Stimulated activated naive CD8-positive, alpha-beta T cell treated with anti-CD3 and anti-CD28 coated beads, Interleukin-15, Interleukin-2, amounts not matched to agents 100 ng/mL and 50 ng/mL, for 24 hours (primary cell): ENCODE results near the gene SECISBP2L.

Experiments used
- H3K27ac Mint-ChIP-seq: one replicate; pipeline ENCODE4 v1.8.0; 2021; ENCODE audit warnings: mild to moderate bottlenecking, mixed read lengths
- H3K27me3 Mint-ChIP-seq: one replicate; pipeline ENCODE4 v1.8.0; 2021; ENCODE audit warnings: mixed read lengths
- H3K36me3 Mint-ChIP-seq: one replicate; pipeline ENCODE4 v1.8.0; 2021; ENCODE audit warnings: low read depth, mixed read lengths
- H3K4me1 Mint-ChIP-seq: one replicate; pipeline ENCODE4 v1.8.0; 2021; ENCODE audit warnings: low read depth, mixed read lengths
- H3K4me3 Mint-ChIP-seq: one replicate; pipeline ENCODE4 v1.8.0; 2021; ENCODE audit warnings: mild to moderate bottlenecking, mixed read lengths
- H3K9me3 Mint-ChIP-seq: one replicate; pipeline ENCODE4 v1.8.0; 2021; ENCODE audit warnings: mixed read lengths

Gene SECISBP2L

DNA sequence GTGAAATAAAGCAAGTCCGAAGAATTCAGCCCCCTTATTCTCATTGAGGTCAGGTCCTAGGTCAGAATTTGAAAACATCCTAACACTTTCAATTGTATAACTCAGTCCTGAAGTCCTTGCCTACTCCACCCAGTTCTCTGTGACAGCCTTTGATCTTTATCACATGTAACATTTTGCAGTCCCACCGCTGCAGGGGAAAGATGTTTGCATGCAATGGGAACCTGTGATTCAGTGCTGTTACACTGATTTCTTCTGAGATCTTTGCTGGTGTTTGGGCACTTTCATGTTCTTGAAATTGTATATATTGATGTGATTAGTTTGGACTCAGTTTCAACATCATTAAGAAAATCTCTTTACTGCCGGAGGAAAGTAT lies 18.0 kb upstream of the SECISBP2L start:
- no peaks in the 10 kb centered on the region for H3K9me3 Mint-ChIP-seq
- H3K4me3 Mint-ChIP-seq = no peak overlapping the region
- no peak overlapping the region for H3K27ac Mint-ChIP-seq
- H3K36me3 Mint-ChIP-seq = no peaks in the 10 kb centered on the region
- peaks cover 8% of the 10 kb centered on the region for H3K4me1 Mint-ChIP-seq
- peaks cover 4% of the 10 kb centered on the region for H3K27me3 Mint-ChIP-seq

DNA sequence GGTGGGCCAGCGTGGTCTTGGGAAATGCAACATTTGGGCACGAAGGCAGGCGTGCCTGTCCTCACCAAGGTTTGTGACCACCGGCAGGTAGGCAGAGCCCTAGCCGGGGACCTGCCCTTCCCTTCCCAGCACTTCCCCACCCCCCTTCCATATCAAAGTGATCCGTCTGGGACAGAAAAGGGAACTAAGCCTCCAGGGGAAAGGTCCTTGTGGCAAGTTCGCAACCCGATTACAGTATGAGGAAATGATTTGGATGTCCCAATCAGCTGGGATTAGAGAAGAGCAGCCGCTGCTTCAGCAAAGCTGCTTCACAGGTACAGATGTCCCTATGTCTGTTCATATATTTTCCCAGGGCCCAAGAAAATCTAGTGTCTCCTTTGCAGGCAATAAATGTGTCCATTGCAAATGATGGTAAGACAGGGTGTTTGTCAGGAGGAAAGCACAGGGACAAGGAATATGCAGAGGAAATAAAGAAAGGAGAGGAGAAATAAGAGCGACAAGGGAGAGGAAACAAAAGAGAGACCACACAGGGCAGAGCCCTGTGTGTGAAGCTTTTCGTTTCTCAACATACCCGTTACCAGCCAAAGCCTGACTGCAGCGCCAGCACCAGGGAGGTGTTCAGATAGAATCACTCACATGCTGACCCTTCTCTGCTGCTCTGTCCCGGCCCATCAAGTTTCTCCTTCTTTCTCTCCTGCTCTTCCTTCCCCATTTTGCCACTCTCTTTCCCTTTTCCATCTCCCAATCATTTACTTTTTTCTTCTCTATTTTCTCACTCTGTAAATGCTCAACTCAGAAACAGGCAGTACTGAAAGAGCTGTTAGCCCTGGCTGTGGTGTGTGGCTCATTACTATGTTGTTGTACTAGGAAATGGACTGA lies 17.4 kb upstream of the SECISBP2L start:
- Mint-ChIP-seq H3K27me3 (peaks cover 4% of the 10 kb centered on the region), H3K9me3 (no peaks in the 10 kb centered on the region), H3K36me3 (no peaks in the 10 kb centered on the region), H3K4me1 (peaks cover 8% of the 10 kb centered on the region), H3K4me3 (no peak overlapping the region), H3K27ac (no peak overlapping the region)

DNA sequence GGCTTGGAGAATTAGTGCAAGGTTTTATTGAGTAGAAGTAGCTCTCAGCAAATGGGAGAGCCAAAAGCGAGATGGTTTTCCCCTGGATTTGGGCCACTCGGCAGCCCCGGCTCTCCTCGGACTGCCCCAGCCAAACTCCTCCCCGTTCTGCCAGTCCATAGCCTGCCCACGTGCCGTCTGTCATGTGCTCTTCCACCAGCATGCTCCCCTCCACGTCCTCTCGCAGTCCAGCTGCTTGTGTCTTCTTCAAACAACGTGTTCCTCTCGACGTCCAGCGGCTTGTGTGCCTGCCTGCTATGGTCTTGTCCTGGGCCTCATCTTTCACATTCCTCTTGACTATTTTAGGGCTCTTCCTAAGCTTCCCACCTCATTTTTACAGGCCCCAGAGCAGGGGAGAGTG lies 16.7 kb upstream of the SECISBP2L start:
- Mint-ChIP-seq H3K4me3 (no peak overlapping the region), H3K27me3 (peaks cover 3% of the 10 kb centered on the region), H3K27ac (no peak overlapping the region), H3K9me3 (no peaks in the 10 kb centered on the region), H3K4me1 (peaks cover 8% of the 10 kb centered on the region), H3K36me3 (no peaks in the 10 kb centered on the region)

DNA sequence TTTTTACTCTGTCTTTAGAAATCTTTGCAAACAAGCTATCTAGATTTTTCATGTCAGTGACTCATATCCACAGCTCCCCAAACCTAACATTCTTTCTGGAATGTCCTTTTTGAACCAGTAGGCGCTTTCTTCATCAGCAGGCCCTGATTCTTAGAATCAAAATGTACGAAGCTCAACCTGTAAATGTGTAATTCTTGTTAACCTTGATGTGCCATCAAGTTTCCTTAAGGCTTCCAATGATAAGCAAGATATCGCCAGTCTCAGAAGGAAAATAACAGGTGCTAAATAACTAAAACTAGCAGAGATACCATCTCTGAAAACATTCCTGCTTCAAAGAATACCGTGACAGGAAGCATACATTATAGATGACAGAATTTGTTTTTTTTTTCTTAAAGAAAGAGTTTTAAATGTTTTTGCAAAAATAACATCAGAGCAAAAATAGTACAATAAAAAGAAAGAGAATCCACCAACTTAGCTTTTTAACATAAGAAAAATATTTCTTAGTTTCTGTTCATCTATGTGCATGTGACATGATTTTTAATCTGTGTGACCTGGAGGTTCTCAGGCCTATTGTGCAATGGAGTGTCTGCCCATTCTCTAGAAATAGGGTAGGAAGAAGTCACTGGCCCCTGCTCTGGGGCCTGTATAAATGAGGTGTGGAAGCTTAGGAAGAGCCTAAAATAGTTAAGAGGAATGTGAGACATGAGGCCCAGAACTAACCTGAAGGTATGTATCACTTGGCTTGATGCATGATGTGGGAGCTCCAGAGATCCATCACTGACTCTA lies 14.7 kb upstream of the SECISBP2L start:
- no peak overlapping the region for H3K4me3 Mint-ChIP-seq
- no peaks in the 10 kb centered on the region for H3K9me3 Mint-ChIP-seq
- no peaks in the 10 kb centered on the region for H3K27me3 Mint-ChIP-seq
- H3K4me1 Mint-ChIP-seq = peaks cover 8% of the 10 kb centered on the region
- no peaks in the 10 kb centered on the region for H3K36me3 Mint-ChIP-seq
- H3K27ac Mint-ChIP-seq = no peak overlapping the region

DNA sequence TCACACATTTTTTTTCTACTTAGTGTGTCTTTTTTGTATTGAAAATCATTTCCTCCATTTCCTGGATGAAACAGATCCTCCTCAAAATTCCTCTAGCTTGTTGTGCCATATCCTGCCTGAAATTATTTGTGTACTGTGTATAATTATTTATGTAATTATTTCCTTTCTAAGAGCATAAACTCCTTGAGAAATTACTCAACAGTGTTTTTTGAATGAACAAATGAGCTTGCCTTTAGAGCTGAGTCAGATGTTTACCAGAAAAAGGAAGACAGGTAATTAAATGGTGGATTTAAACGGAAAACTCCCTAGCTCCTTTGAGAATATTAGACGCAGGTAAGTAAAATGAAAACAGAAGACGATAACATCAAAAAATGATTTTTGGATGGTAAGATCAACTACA lies 13.2 kb upstream of the SECISBP2L start:
- Mint-ChIP-seq H3K9me3 (no peaks in the 10 kb centered on the region), H3K27ac (no peak overlapping the region), H3K4me1 (peaks cover 8% of the 10 kb centered on the region), H3K4me3 (no peak overlapping the region), H3K27me3 (no peaks in the 10 kb centered on the region), H3K36me3 (no peaks in the 10 kb centered on the region)

DNA sequence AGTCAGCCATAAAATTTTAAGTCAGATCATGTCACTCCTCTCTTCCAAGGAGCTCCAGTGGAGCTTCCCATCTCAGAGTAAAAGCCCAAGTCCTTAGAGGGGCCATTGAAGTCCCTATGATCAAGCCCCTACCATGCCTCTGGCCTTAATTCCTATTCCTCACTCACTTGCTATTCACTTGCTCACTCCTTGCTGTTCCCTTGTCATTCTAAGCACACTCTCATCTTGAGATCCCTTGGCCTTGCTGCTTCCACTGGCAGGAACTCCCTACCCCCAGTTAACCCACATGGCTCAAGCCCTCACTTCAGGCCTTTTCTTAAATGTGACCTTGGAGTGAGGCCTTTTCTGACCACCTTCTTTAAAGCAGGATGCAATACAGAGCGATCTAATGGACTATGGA lies 12.3 kb upstream of the SECISBP2L start:
- H3K4me1 Mint-ChIP-seq = peaks cover 8% of the 10 kb centered on the region
- H3K27ac Mint-ChIP-seq = no peak overlapping the region
- H3K27me3 Mint-ChIP-seq = no peaks in the 10 kb centered on the region
- no peaks in the 10 kb centered on the region for H3K9me3 Mint-ChIP-seq
- H3K4me3 Mint-ChIP-seq = no peak overlapping the region
- H3K36me3 Mint-ChIP-seq = no peaks in the 10 kb centered on the region

DNA sequence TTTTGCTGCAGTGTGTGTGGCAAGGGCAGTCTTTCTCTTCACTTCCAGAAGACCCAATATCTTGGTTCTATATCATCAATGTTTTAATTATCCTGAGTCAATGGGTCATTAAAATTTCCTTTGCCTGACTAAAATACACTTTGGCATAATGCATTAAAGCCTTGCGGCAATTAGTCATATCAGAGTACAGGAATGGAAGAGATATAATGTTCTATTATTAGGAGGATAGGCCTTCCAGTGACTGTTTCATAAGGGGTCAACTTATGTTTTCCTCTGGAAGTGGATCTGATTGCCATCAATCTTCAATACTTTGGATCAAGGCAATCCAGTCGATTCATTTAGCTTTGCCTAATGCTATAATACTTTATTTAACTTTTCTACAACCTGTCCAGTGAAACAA lies 9.4 kb upstream of the SECISBP2L start:
- H3K27ac Mint-ChIP-seq = no peak overlapping the region

DNA sequence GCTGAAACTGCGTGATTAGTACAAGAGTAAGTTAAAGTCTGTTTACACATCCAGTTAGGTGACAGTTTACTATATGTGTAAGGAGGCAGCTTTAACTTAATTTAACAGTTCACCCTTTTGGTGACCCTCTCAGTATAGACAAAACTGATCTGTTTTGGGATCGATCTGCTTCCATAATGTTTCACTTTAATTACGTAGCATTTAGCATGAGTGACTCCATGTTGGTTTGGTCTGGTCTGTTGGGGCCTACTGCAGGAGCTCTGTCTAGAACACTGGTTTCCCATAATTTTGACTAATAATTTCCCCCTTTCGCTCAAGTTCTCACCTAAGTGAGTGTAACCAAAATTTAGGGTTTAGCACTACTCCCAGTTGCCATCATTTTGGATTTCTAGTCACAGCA lies 6.4 kb upstream of the SECISBP2L start:
- H3K27me3 Mint-ChIP-seq = no peaks in the 10 kb centered on the region
- H3K9me3 Mint-ChIP-seq = no peaks in the 10 kb centered on the region
- no peaks in the 10 kb centered on the region for H3K36me3 Mint-ChIP-seq
- H3K4me1 Mint-ChIP-seq = no peaks in the 10 kb centered on the region
- no peak overlapping the region for H3K4me3 Mint-ChIP-seq
- no peak overlapping the region for H3K27ac Mint-ChIP-seq

More for the DNA sequence above, 9.4 kb upstream of the SECISBP2L start:
- Mint-ChIP-seq H3K36me3 (no peaks in the 10 kb centered on the region), H3K4me1 (peaks cover 1% of the 10 kb centered on the region), H3K4me3 (no peak overlapping the region), H3K9me3 (no peaks in the 10 kb centered on the region), H3K27me3 (no peaks in the 10 kb centered on the region)

DNA sequence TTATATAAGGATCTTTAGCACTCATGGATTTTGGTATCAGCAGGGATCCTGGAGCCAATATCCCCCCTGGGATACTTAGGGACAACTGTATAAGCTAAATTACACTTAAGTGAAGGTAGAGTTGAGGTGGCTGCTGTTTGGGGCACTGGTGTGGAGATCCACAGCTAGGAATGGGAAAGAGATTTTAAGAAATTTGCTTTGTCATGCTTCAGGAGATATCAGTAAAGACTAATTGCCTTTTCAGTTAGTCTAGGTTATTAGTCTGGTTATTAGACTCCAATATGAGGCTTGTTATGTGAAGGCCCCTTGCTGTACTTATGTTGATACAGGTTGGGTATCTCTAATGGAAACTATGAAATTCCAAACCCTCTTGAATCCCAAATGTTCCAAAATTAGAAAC lies 1.2 kb upstream of the SECISBP2L start:
- Mint-ChIP-seq H3K4me1 (peaks cover 21% of the 10 kb centered on the region), H3K27ac (no peak overlapping the region), H3K4me3 (no peak overlapping the region), H3K36me3 (no peaks in the 10 kb centered on the region), H3K27me3 (no peaks in the 10 kb centered on the region), H3K9me3 (no peaks in the 10 kb centered on the region)

DNA sequence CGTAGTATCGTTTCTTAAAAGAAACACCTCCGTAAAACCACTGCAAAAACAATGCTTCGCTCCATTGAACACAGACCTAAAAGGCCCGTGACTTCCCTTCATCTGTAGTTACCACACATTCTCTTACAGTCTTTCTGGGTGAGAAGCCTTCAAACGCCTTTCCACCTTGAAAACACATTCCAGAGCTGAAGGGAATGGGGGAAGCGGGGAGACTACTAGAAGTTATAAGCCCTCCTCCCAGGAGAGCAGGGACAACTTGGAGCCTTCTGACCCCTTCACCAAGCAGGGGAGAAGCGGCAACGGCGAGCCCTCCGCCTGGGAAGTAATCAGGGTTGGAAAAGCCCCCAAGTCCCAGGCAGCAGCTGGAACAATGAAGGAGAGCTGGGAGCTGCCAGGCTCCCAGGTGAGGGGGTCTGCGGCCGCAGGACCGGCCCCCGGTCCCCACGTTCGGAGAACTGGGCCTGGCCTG lies 461 bp downstream of the SECISBP2L start:
- peak overlapping the region; percentile 94 for H3K4me3 Mint-ChIP-seq
- no peaks in the 10 kb centered on the region for H3K27me3 Mint-ChIP-seq
- peaks cover 11% of the 10 kb centered on the region for H3K36me3 Mint-ChIP-seq
- peaks cover 37% of the 10 kb centered on the region for H3K4me1 Mint-ChIP-seq
- peak overlapping the region; percentile 82 for H3K27ac Mint-ChIP-seq
- no peaks in the 10 kb centered on the region for H3K9me3 Mint-ChIP-seq

DNA sequence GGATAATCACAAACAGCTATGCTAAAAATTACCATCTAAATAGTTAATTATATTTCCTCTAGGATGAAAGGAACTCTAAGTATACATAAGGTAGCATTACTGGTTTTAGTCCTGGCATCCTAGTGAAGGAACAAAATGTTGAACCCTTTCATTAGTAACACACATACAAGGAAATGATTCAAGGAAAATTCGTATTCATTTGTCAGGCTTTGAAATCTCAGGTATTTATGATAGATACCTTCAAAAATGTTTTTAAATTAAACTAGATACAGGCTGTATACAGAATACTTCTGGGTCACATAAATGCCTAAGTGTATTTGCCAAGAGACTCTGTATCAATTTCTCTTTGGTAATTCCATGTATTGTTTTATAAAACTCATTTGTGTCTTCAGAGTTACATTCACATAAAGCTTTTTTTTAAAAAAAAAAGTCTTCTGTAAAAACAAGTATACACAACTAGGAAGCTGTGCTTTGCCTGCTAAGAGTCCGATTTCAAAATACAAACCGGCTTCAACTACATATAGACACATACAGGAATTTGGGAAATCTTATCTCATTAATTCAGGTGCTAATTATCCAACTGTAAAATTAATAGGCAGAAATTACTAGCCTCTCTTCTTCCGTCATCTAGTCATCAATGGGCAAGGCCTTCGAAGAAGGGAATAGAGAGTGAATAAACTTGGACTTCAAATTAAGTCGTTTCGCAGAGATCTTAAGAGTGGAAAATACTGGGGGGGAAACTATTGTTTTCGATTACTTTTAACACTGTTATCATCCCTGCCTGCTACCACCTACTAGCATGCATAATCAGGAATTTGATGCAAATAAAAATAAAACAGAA lies 1.3 kb downstream of the SECISBP2L start:
- Mint-ChIP-seq H3K4me3 (peak overlapping the region; percentile 94), H3K36me3 (peaks cover 11% of the 10 kb centered on the region), H3K4me1 (peaks cover 41% of the 10 kb centered on the region), H3K27ac (peak overlapping the region; percentile 82), H3K9me3 (no peaks in the 10 kb centered on the region), H3K27me3 (no peaks in the 10 kb centered on the region)

DNA sequence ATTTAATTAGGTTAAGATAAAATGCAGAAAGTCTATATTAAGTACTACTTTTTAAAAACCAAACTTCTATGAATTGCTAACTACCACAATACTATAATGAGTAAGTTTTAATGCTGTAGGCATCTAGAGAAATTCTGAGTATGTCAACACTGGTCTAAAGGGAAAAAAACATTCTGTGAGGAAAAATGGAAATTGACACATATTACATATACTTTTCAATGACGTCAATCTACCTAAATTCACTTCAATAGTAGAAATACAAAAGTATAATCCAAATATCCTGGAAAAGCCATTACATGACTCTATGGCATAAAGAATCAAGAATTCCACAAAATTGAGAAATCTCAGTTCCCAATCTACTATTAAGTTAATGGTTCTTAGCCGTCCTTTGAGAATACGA lies 2.2 kb downstream of the SECISBP2L start:
- Mint-ChIP-seq H3K4me1 (peaks cover 50% of the 10 kb centered on the region), H3K4me3 (peak overlapping the region; percentile 94), H3K27me3 (no peaks in the 10 kb centered on the region), H3K9me3 (no peaks in the 10 kb centered on the region), H3K27ac (no peak overlapping the region), H3K36me3 (peaks cover 11% of the 10 kb centered on the region)

DNA sequence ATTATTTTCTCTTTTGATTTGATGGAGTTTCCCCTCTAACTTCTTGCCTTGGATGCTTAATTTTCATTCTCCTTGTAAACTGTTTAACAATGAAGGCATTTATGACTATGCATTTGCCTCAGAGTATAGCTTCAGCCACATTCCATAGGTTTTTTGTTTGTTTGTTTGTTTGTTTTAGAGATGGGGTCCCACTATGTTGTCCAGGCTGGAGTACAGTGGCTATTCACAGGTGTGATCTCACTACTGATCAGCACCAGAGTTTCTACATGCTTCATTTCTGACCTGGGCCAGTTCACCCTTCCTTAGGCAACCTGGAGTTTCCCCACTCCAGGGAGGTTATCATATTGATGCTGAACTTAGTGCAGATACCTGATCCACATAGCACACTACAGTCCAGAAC lies 4.1 kb downstream of the SECISBP2L start:
- Mint-ChIP-seq H3K4me3 (no peak overlapping the region), H3K9me3 (no peaks in the 10 kb centered on the region), H3K27me3 (no peaks in the 10 kb centered on the region)

DNA sequence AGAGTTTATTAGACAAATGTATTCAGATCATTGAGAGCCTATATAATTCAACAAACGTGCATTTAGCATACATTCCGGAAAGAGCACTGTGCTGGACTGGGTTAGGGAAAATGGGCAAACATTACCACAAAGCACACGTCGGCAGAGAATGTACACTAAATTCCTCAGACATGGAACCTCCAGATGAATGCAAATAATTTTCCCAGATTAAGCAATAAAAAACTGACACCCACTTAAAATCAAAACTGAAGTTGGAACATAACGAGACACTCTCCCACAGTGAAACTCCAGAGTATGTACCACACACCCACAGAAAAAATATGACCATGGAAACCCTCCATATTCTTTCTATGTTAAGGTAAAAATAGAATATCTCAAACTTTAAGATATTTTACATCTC lies 4.8 kb downstream of the SECISBP2L start:
- H3K4me3 Mint-ChIP-seq = no peak overlapping the region
- no peaks in the 10 kb centered on the region for H3K27me3 Mint-ChIP-seq
- no peaks in the 10 kb centered on the region for H3K9me3 Mint-ChIP-seq
- no peak overlapping the region for H3K27ac Mint-ChIP-seq
- H3K36me3 Mint-ChIP-seq = peaks cover 11% of the 10 kb centered on the region
- peaks cover 68% of the 10 kb centered on the region for H3K4me1 Mint-ChIP-seq

More for the DNA sequence above, 4.1 kb downstream of the SECISBP2L start:
- Mint-ChIP-seq H3K4me1 (peaks cover 65% of the 10 kb centered on the region), H3K27ac (no peak overlapping the region), H3K36me3 (peaks cover 11% of the 10 kb centered on the region)

DNA sequence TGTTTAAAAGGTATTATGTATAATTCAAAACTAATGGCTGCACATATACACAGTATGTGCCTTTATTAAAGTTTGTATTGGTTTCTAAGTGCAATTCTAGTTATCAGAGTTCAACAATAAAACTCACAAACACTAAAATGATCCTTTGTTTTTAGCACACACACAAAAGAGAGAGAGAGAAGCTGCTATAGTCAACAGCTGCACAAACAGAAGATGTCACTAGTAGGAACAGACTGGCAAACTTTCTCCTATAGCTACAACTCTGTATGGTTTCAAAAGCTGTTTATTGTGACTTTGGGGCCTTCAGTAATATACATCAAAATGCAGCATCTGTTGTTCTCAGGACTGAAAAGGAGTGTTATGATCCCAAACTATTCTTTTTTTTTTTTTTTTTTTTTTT lies 6.1 kb downstream of the SECISBP2L start:
- H3K27ac Mint-ChIP-seq = no peak overlapping the region
- H3K27me3 Mint-ChIP-seq = no peaks in the 10 kb centered on the region
- H3K9me3 Mint-ChIP-seq = no peaks in the 10 kb centered on the region
- peaks cover 20% of the 10 kb centered on the region for H3K36me3 Mint-ChIP-seq
- no peak overlapping the region for H3K4me3 Mint-ChIP-seq
- peaks cover 63% of the 10 kb centered on the region for H3K4me1 Mint-ChIP-seq
